GM18867 (cell line): Measurements from ENCODE around the gene SORCS1.

Experiments used
- ATAC-seq: cut with Tn5 transposase; IDR thresholded peaks from one replicate; pipeline ENCODE4 v1.9.1; 2021; ENCODE audit warnings: mild to moderate bottlenecking, moderate library complexity; ENCODE audit not compliant: unreplicated experiment

Gene SORCS1

DNA sequence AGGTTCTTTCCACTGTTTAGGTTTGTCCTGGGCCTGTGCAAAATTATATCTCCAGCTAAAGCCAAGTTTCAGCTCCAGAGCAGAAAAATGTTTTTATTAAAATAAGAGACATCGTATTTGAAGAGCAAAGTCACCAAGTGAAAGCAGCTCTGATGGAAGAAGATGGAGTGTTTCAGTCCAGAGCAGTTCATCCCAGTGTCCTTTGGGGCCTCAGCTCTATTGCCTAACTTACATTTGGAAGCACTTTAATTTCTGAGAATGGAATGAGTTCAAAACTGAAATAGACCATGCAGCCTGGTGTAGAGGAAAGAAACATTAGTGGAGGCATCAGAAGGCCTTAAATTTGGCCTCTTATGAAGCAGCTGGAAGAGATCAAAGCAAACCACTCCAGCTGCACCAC, 545.2 kb downstream of the SORCS1 start:
- ATAC-seq = no peak

- no peak for ATAC-seq
Observed at GRCh38 chr10:106618646-106619045, 545.9 kb downstream of the SORCS1 start.

DNA sequence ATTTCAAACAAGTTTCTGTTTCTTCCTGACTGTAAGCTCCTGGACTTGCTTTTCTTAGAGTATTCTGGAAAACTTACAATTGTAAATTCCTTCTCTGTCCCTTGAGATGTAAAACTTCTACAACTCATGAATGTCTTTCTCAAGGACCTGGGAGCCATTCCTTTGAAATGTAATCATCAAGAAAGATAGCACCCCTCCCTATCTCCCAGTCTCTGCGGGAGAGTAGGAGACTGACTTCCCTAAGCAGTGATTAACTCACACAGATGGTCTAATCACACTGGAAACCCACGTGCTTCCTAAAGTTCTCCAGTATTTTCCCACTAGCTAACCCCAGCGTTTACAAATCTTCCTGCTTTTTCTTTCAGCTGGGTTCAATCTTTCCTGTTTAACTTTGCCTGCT, 549.4 kb downstream of the SORCS1 start:
- no peak for ATAC-seq

GRCh38 chr10:106614293-106614692, 550.2 kb downstream of the SORCS1 start:
- ATAC-seq = no peak

DNA sequence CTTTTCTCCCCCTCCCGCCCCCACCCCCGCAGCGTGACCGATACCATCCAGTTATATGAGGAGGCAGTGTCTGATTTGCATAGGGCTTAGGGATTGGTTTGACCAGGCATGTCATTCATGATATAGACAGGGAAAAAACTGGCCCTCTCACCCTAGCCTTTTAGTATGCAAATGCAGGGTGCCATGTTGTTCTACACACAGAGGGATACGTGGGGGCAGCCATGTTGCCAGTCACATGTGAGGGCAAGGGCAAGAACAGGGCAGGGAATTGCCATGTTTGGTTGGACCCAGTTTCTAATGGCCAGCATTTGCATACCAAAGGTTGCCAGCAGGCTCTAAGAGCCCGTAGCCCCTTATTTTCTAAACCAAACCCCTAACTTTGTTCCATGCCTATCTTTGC, 552.1 kb downstream of the SORCS1 start:
- ATAC-seq = no peak

DNA sequence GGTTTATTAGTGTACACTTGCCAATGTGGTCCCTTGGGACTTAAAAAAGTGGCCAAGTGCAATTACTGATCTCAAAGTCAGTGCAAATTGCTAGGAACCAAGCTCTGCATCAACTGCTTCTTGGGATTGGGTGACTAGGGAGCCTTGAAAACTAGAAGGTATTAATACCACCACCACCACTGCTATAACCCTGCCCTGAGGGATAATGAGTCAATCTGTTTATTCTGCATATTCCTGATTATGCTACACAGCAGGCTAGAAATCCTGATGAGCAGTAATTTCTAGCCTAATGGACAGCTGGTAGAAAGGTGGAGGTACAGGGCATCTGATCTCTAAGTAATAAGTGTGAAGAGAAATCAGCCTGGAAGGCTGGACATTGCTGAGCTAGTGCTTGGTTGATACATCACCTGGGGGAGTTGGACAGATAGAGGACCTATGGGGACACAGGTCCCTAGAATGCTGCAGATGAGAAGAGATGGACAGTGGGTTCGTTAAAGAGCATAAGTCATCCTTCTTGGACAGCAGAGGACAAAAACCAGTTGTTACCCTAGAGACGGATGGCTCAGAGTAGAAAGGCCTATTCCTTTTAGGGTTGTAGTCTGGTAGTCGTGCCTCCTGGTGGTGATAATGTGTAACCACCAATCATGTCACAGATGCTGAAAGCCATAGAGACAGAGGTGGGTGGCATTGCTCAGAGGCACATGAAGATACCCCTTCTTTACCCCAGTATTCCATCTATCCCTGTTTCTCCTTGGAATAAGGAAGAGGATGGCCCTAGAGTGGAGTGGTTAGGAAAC, 554.8 kb downstream of the SORCS1 start:
- ATAC-seq = peak; percentile 50

DNA sequence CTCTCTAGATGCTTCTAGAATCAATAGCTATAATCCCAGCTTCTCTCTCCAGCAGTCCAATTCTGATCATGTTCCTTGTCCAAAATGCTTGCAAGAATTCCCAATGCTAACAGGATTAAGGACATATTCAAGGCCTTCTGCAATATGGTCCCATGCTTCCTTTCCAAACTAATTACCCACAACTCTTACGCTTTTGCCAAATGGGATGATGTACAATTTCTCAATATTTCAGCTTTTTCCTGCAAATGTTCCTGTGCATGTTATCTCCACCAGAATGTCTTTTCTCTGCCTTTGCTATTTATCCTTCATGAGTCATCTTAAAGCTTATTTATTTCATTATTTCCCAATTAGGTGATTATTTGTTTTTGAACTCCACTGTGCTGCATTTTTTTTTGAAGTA, 556.4 kb downstream of the SORCS1 start:
- ATAC-seq = no peak

- no peak for ATAC-seq
Observed at GRCh38 chr10:106595281-106595680, 569.2 kb downstream of the SORCS1 start.

DNA sequence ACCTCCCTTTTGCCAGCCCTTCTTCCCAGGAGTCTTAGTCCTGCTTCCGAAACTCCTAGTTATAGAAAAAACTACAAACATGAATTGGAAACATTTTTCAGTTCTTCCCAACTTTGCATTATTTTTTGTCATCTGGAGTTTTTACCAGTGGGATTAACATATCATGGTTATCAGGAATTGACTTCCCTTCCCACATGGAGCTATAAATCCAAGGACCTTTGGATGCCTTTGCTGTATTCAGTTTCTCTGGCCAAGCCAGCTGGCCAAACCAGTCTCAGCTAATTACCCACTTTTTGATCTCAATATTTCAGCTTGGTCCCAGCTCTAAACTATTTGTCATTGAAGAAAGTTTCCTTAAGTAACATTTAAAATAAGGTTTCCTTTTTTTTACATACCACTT, 570.6 kb downstream of the SORCS1 start:
- ATAC-seq = no peak

DNA sequence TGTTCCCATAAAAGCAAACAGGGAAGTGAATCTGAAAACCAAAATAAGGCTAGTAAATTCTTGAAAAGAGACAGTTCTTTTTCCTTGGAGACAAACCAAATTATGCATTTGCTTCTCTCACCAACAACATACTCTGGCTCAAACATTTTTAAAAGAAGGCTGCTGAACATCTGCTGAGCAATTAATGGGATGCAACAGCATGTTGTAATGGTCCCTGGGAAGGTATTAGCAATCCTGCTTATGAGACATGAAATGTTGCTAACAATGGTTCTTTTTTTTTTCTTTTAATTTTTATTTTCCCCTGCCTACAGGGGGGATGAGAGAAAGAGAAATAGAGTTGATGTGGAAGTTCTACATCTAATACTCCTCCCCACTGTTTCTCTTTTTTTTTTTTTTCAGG, 572.1 kb downstream of the SORCS1 start:
- ATAC-seq = no peak

DNA sequence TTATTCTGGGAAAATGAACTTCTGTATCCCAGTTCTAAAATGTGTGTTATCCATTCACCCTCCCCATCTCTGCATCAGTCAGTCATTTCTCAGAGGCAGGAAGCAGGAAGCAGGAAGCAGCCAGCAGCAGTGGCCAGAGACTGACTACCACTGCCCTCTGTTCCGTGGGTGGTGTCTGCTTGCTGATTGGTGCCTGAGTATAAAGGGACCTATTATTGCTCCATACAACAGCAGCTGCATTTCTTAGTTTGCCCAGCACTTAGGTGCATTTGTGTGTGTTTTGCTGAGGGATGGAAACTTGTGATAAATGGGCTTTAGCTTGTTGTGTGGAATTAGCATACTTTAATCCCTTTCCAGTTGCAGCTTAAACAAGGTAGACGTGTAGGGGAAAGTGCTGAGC, 582.2 kb downstream of the SORCS1 start:
- no peak for ATAC-seq

GRCh38 chr10:106577756-106578155, 586.8 kb downstream of the SORCS1 start:
- ATAC-seq = no peak

- no peak for ATAC-seq
Observed at GRCh38 chr10:106577266-106577665, 587.2 kb downstream of the SORCS1 start.

GRCh38 chr10:106576534-106576933, 588.0 kb downstream of the SORCS1 start:
- ATAC-seq = peak; percentile 92

- ATAC-seq = no peak
Observed at GRCh38 chr10:106573106-106573505, 591.4 kb downstream of the SORCS1 start.

- no peak for ATAC-seq
Observed at GRCh38 chr10:106571192-106571946, 593.1 kb downstream of the SORCS1 start.

GRCh38 chr10:106570268-106570667, 594.2 kb downstream of the SORCS1 start:
- no peak for ATAC-seq

DNA sequence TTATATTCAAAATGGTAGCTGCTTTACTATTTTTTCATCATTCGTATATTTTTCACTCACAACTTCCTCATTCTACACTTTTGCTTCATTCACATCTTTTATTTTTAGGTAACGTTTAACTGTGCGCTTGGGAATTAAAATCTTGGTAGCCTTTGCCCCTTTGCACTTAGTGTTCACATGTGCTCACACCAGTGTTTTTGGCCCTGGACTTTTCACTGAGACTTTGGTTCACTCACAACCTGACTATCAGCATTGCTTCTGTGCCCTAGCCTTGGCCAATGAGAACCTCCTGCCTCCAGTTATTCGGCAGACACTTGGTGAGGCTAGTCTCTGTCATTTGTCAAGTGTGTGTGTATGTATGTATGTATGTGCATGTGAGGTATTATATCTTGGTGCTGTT, 596.9 kb downstream of the SORCS1 start:
- no peak for ATAC-seq

DNA sequence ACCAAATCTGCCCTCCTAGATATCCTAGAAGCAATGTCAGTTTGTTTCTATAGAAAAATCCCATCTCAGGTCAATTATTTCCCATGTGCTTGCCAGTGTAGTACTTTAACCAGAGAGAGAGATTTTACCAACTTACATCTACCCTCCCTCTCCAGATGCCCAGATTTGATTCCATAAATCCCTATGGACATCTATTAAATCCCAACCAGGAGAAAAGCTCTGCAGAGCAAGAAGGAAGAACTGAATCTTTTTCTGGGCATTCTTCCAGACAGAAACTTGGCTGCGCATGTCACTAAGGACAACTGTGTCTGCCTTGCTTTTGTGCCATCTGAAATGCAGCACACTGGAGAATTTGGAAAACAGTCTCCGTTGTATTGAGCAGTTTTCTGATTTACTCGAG, 597.6 kb downstream of the SORCS1 start:
- ATAC-seq = no peak

- no peak for ATAC-seq
Observed at GRCh38 chr10:106565546-106565945, 599.0 kb downstream of the SORCS1 start.

GRCh38 chr10:106563384-106563783, 601.1 kb downstream of the SORCS1 start:
- ATAC-seq = no peak

GRCh38 chr10:106560925-106561640, 603.4 kb downstream of the SORCS1 start:
- ATAC-seq = no peak
